Skeletal muscle satellite cell (primary cell): ENCODE results near the gene SPEM1.

Source experiments
- H3K27me3 ChIP-seq: 2 replicates; pipeline ENCODE4 v1.7.0; 2013; ENCODE audit warnings: low read length; ENCODE audit not compliant: control insufficient read depth, insufficient read depth
- H3K36me3 ChIP-seq: 2 replicates; pipeline ENCODE4 v1.7.0; 2013; ENCODE audit warnings: mild to moderate bottlenecking, control low read depth, low read length; ENCODE audit not compliant: insufficient read depth
- H3K4me1 ChIP-seq: 2 replicates; pipeline ENCODE4 v1.7.0; 2013; ENCODE audit warnings: low read length; ENCODE audit not compliant: control insufficient read depth, insufficient read depth
- H3K4me2 ChIP-seq: 2 replicates; pipeline ENCODE4 v1.7.0; 2013; ENCODE audit warnings: mild to moderate bottlenecking, low read length
- H3K4me3 ChIP-seq: 2 replicates; pipeline ENCODE4 v1.7.0; 2013; ENCODE audit warnings: low read length
- H3K9ac ChIP-seq: 2 replicates; pipeline ENCODE4 v1.7.0; 2013; ENCODE audit warnings: mild to moderate bottlenecking, low read depth, low read length, moderate library complexity
- H3K9me3 ChIP-seq: replicated peaks from 2 replicates; pipeline ENCODE4 v1.7.0; 2013; ENCODE audit warnings: mild to moderate bottlenecking, control low read depth, low read length

SPEM1 gene

GRCh38 chr17:7445619-7445968 is 25.5 kb downstream of the SPEM1 start:
- Histone ChIP-seq H3K4me1 (peaks cover 29% of the 10 kb centered on the region), H3K4me3 (peak overlapping the region; percentile 76), H3K9me3 (no peaks in the 10 kb centered on the region), H3K27me3 (no peaks in the 10 kb centered on the region), H3K9ac (peak overlapping the region; percentile 82), H3K36me3 (no peaks in the 10 kb centered on the region), H3K4me2 (peak overlapping the region; percentile 90)

- no peaks in the 10 kb centered on the region for H3K9me3 ChIP-seq
- no peak overlapping the region for H3K4me2 ChIP-seq
- no peaks in the 10 kb centered on the region for H3K36me3 ChIP-seq
- H3K4me1 ChIP-seq = peaks cover 25% of the 10 kb centered on the region
- H3K27me3 ChIP-seq = no peaks in the 10 kb centered on the region
- no peak overlapping the region for H3K4me3 ChIP-seq
- no peak overlapping the region for H3K9ac ChIP-seq
Measured at GRCh38 chr17:7448461-7448860, 28.3 kb downstream of the SPEM1 start.

GRCh38 chr17:7459961-7460545 is 39.9 kb downstream of the SPEM1 start:
- Histone ChIP-seq H3K9ac (no peak overlapping the region), H3K27me3 (no peaks in the 10 kb centered on the region), H3K36me3 (peaks cover 22% of the 10 kb centered on the region), H3K4me2 (no peak overlapping the region), H3K9me3 (no peaks in the 10 kb centered on the region), H3K4me3 (no peak overlapping the region), H3K4me1 (no peaks in the 10 kb centered on the region)

GRCh38 chr17:7460850-7461660 is 40.9 kb downstream of the SPEM1 start:
- H3K4me1 ChIP-seq = peaks cover 4% of the 10 kb centered on the region
- peaks cover 27% of the 10 kb centered on the region for H3K36me3 ChIP-seq
- no peak overlapping the region for H3K4me2 ChIP-seq
- H3K9ac ChIP-seq = no peak overlapping the region
- H3K27me3 ChIP-seq = no peaks in the 10 kb centered on the region
- H3K9me3 ChIP-seq = no peaks in the 10 kb centered on the region
- H3K4me3 ChIP-seq = no peak overlapping the region

GRCh38 chr17:7462474-7463371 is 42.6 kb downstream of the SPEM1 start:
- no peaks in the 10 kb centered on the region for H3K9me3 ChIP-seq
- H3K9ac ChIP-seq = no peak overlapping the region
- peaks cover 36% of the 10 kb centered on the region for H3K36me3 ChIP-seq
- H3K4me1 ChIP-seq = peaks cover 18% of the 10 kb centered on the region
- no peak overlapping the region for H3K4me3 ChIP-seq
- H3K27me3 ChIP-seq = no peaks in the 10 kb centered on the region
- no peak overlapping the region for H3K4me2 ChIP-seq

DNA sequence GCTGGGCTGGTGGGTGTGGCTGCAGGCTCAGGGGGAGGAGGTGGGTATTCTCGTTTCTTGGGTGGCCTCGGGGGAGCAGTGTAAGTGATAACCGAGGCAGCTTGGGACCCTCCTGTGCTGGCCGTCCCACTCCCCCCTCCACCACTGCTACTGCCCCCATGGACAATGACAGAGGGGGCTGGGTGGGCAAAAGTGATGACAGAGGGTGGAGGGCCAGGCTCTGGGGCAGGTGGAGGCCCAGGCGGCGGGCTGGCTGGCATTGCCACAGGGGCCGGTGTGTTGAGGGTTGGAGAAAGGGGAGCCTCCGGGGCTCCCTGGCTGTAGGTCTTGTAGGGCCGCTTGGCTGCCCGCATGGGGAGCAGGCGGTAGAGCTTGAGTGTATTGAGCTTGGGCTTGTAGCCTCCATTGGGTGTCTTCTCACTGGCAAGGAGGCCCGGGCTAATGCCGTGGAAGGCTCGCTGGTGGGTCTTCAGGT is 43.3 kb downstream of the SPEM1 start:
- H3K9ac ChIP-seq = no peak overlapping the region
- H3K36me3 ChIP-seq = peaks cover 36% of the 10 kb centered on the region

GRCh38 chr17:7464081-7464480 is 44.0 kb downstream of the SPEM1 start:
- Histone ChIP-seq H3K9ac (no peak overlapping the region), H3K4me2 (no peak overlapping the region), H3K4me1 (peaks cover 18% of the 10 kb centered on the region), H3K36me3 (peaks cover 36% of the 10 kb centered on the region), H3K27me3 (no peaks in the 10 kb centered on the region), H3K4me3 (no peak overlapping the region), H3K9me3 (no peaks in the 10 kb centered on the region)

More for the DNA sequence above, 43.3 kb downstream of the SPEM1 start:
- H3K27me3 ChIP-seq = no peaks in the 10 kb centered on the region
- peaks cover 18% of the 10 kb centered on the region for H3K4me1 ChIP-seq
- no peaks in the 10 kb centered on the region for H3K9me3 ChIP-seq
- H3K4me2 ChIP-seq = no peak overlapping the region
- H3K4me3 ChIP-seq = no peak overlapping the region

DNA sequence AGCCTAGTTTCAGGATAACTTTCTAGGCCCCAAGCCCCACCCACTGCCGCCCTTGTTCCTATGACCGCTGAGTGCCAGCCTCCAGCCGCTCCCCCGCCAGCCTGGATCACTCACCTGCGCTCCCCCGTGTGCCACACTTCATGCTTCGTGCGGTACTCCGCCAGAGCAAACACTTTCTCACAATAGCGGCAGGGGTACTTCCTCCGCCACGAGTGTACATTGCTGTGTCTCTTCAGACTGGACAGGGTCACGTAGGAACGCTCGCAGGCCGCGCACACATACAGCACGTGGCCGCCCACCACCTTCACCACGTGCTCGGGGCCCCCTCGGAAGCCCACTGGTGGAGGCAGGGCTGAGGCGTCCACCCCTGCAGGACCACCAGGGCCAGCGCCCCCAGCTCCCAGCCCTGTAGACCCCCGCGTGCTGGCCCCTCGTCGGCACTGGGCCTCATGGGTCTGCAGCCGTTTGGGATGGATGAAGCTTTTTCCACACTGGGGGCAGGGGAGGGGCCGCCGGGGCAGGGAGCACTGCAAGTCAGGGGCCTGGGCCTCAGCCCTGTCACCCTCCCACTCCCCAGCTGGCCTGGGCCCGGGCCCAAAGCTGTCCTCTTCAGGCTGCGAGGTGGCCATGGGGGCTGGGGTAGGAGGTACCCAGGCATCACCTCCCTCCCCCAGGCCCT is 45.6 kb downstream of the SPEM1 start:
- Histone ChIP-seq H3K9ac (peak overlapping the region; percentile 51), H3K4me2 (no peak overlapping the region), H3K36me3 (peaks cover 36% of the 10 kb centered on the region), H3K4me1 (peaks cover 18% of the 10 kb centered on the region), H3K4me3 (no peak overlapping the region), H3K27me3 (no peaks in the 10 kb centered on the region), H3K9me3 (no peaks in the 10 kb centered on the region)

GRCh38 chr17:7466318-7466638 is 46.2 kb downstream of the SPEM1 start:
- peaks cover 18% of the 10 kb centered on the region for H3K4me1 ChIP-seq
- H3K4me3 ChIP-seq = peak overlapping the region; percentile 54
- H3K9me3 ChIP-seq = no peaks in the 10 kb centered on the region
- no peaks in the 10 kb centered on the region for H3K27me3 ChIP-seq
- peak overlapping the region; percentile 51 for H3K9ac ChIP-seq
- peaks cover 36% of the 10 kb centered on the region for H3K36me3 ChIP-seq
- H3K4me2 ChIP-seq = peak overlapping the region; percentile 65

- H3K36me3 ChIP-seq = peaks cover 36% of the 10 kb centered on the region
- H3K4me1 ChIP-seq = peaks cover 18% of the 10 kb centered on the region
- H3K4me3 ChIP-seq = peak overlapping the region; percentile 54
- no peaks in the 10 kb centered on the region for H3K9me3 ChIP-seq
- H3K27me3 ChIP-seq = no peaks in the 10 kb centered on the region
- H3K9ac ChIP-seq = peak overlapping the region; percentile 51
- H3K4me2 ChIP-seq = peak overlapping the region; percentile 65
Measured at GRCh38 chr17:7466639-7467341, 46.7 kb downstream of the SPEM1 start.
